OCI-LY3 (cell line): ENCODE results near the gene RPS27.
"Not testable (repeated sequence)": the region's sequence is repeated elsewhere in the genome, so short reads cannot be mapped to it uniquely, and the experiment has no call there.

Experiments
- H2AFZ ChIP-seq: fragments of 200-600, 300-600 bp; shearing (Covaris generic); 2 replicates; pipeline ENCODE4 v1.6.0; 2014; ENCODE audit warnings: antibody characterized with exemption, low read depth, low read length
- H3K27ac ChIP-seq: fragments of 200-600, 300-600 bp; sonication (generic); 2 replicates; pipeline ENCODE4 v1.5.1; 2014; ENCODE audit warnings: mild to moderate bottlenecking, low read length, moderate library complexity, mixed read lengths
- H3K27me3 ChIP-seq: fragments of 200-600, 300-600 bp; sonication (generic); 2 replicates; pipeline ENCODE4 v1.6.1; 2014; ENCODE audit warnings: low read depth, low read length, mixed read lengths
- H3K36me3 ChIP-seq: fragments of 200-600, 300-600 bp; sonication (generic); replicated peaks from 2 replicates; pipeline ENCODE3; 2014; ENCODE audit warnings: low read depth, low read length, mixed read lengths
- H3K4me1 ChIP-seq: fragments of 300-600, 200-600 bp; sonication (generic); 2 replicates; pipeline ENCODE4 v1.6.1; 2014; ENCODE audit warnings: low read length, mixed read lengths
- H3K4me2 ChIP-seq: fragments of 200-600, 300-600 bp; sonication (generic); 2 replicates; pipeline ENCODE4 v1.6.1; 2014; ENCODE audit warnings: low read length, mixed read lengths
- H3K4me3 ChIP-seq: fragments of 300-600, 200-600 bp; sonication (generic); 2 replicates; pipeline ENCODE4 v1.5.1; 2014; ENCODE audit warnings: antibody characterized with exemption, mild to moderate bottlenecking, low read length, moderate library complexity
- H3K79me2 ChIP-seq: fragments of 300-600, 200-600 bp; shearing (Covaris generic); 2 replicates; pipeline ENCODE4 v1.6.1; 2014; ENCODE audit warnings: mild to moderate bottlenecking, low read length, mixed read lengths
- H3K9ac ChIP-seq: fragments of 300-600, 200-600 bp; shearing (Covaris generic); 2 replicates; pipeline ENCODE4 v1.6.0; 2014; ENCODE audit warnings: mild to moderate bottlenecking, low read length, moderate library complexity
- H3K9me3 ChIP-seq: fragments of 200-600, 300-600 bp; shearing (Covaris generic); 2 replicates; pipeline ENCODE4 v1.6.1; 2014; ENCODE audit warnings: low read length, mixed read lengths; ENCODE audit not compliant: insufficient read depth
- H4K20me1 ChIP-seq: fragments of 200-600, 300-600 bp; sonication (generic); 2 replicates; pipeline ENCODE4 v1.6.1; 2016; ENCODE audit warnings: low read length, mixed read lengths; ENCODE audit not compliant: insufficient read depth
- CTCF ChIP-seq: fragments of 200-600, 300-600 bp; sonication (generic); IDR thresholded peaks from 2 replicates; pipeline ENCODE4 v1.5.1; 2014; ENCODE audit warnings: antibody characterized with exemption, low read length, low read depth
- EZH2phosphoT487 ChIP-seq: fragments of 200-600 bp; shearing (Covaris generic); IDR thresholded peaks from 2 replicates; pipeline ENCODE4 v1.6.1; 2018; ENCODE audit warnings: antibody characterized with exemption, mixed run types, low read depth

The RPS27 gene

DNA sequence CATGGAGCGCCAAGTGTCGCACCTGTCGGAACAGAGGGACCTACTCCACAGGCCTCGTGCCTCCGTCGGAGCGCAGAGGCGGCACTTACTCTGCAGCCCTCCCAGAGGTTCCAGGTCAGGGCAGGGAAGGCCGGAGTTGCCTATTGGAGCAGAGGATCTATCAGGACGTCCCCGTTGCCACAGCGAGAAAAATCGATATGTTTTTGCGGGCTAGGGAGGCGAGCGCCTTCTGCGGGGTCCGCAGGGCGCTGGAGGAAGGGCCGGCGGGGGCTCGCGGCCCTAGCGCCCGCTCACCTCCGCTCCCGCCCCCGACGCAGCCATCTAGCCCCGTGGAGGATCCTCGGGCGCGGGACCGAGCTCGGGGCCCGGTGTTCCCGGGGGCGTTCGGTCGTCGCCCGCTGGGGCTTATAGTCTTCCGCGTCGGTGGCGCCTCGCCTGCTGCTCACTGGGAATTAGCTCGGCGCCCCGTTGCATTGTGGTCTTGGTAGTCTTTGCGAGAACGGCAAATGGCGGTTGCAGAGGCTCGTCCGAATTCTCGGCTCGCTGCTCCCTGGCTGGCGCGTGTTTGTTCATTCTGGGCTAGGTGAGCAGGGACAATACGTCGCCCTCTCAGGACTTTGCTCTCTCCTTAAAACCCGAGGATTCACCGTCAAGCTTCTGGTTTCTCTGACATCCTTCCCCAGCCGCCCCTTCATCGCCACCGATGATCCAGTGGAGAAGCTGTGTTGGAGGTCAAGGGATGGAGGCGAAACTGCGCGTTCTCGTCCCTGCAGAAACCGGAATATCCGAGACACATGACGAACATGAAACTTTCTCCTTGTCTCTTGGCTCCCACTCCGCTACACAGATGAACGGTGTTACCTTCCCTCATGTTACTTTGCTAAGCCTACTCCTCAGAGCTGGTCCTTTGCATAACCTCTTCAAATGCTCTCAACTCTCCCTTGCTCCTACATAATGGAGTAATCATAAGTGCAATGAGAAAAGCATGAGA is 13.0 kb upstream of the RPS27 start, which contains the start of gene JTB:
TSS of gene JTB (minus strand) at position 425 of the 991 bp plus-strand sequence. CDS start at position 3, 422 bp downstream.
- Histone ChIP-seq H3K4me1 (peaks cover 27% of the 10 kb centered on the region), H2AFZ (peak within 1 kb of the TSS; percentile 92), H3K4me3 (peak within 1 kb of the TSS; percentile 85), H3K27me3 (no peaks in the 10 kb centered on the region), H4K20me1 (no peaks in the 10 kb centered on the region), H3K79me2 (peaks cover 27% of the 10 kb centered on the region), H3K4me2 (peak within 1 kb of the TSS; percentile 83), H3K9ac (peak within 1 kb of the TSS; percentile 93), H3K9me3 (no peaks in the 10 kb centered on the region), H3K36me3 (peaks cover 36% of the 10 kb centered on the region), H3K27ac (peak within 1 kb of the TSS; percentile 64)
- TF ChIP-seq CTCF (no peak), EZH2phosphoT487 (no peak)

GRCh38 chr1:153978274-153978909 is 12.2 kb upstream of the RPS27 start:
- H3K36me3 ChIP-seq = peaks cover 27% of the 10 kb centered on the region
- peak overlapping the region; percentile 64 for H3K27ac ChIP-seq
- no peaks in the 10 kb centered on the region for H3K9me3 ChIP-seq

GRCh38 chr1:153979091-153979490 is 11.5 kb upstream of the RPS27 start:
- not testable (repeated sequence) for H3K27ac ChIP-seq, H3K27me3 ChIP-seq, H3K9ac ChIP-seq, H3K9me3 ChIP-seq, H2AFZ ChIP-seq, H4K20me1 ChIP-seq
- H3K36me3 ChIP-seq = peaks cover 20% of the 10 kb centered on the region
- peak overlapping the region; percentile 83; the same call in 1 of the 2 replicates for H3K4me2 ChIP-seq
- H3K4me1 ChIP-seq = peaks cover 21% of the 10 kb centered on the region
- H3K4me3 ChIP-seq = peak overlapping the region; percentile 85; the same call in 1 of the 2 replicates
- H3K79me2 ChIP-seq = peaks cover 27% of the 10 kb centered on the region

More at GRCh38 chr1:153978274-153978909, 12.2 kb upstream of the RPS27 start:
- Histone ChIP-seq H4K20me1 (no peaks in the 10 kb centered on the region), H3K4me1 (peaks cover 21% of the 10 kb centered on the region), H3K4me2 (peak overlapping the region; percentile 83), H3K27me3 (no peaks in the 10 kb centered on the region), H3K79me2 (peaks cover 27% of the 10 kb centered on the region), H2AFZ (peak overlapping the region; percentile 92), H3K9ac (peak overlapping the region; percentile 93), H3K4me3 (peak overlapping the region; percentile 85)
- no peak for TF ChIP-seq CTCF
- TF ChIP-seq EZH2phosphoT487 = no peak

GRCh38 chr1:153981735-153982134 is 8.8 kb upstream of the RPS27 start:
- not testable (repeated sequence) for H3K9ac ChIP-seq

More at GRCh38 chr1:153981735-153982134, 8.8 kb upstream of the RPS27 start:
- H4K20me1 ChIP-seq, H3K9me3 ChIP-seq, H3K27me3 ChIP-seq, H3K4me3 ChIP-seq, H3K36me3 ChIP-seq, H2AFZ ChIP-seq, H3K4me2 ChIP-seq, H3K27ac ChIP-seq: not testable (repeated sequence)
- Histone ChIP-seq H3K4me1 (peaks cover 35% of the 10 kb centered on the region), H3K79me2 (peaks cover 14% of the 10 kb centered on the region)
